Stimulated activated CD4-positive, alpha-beta T cell treated with anti-CD3 and anti-CD28 coated beads, TNF-alpha, amount 100 ng/mL, for 48 hours (primary cell): ENCODE measurements around the gene RALGAPA1.
"Not testable (repeated sequence)": the region's sequence is repeated elsewhere in the genome, so short reads cannot be mapped to it uniquely, and the experiment has no call there.

ENCODE experiments used
- DNase-seq, 3 donors: peaks; one replicate each; pipeline ENCODE4 v3.0.0-alpha.2; 2020; ENCODE audit warnings: low read depth in 3 of 3

RALGAPA1 gene

GRCh38 chr14:35808638-35809563, at the start of gene RALGAPA1:
Gene RALGAPA1 (minus strand): TSS chr14:35809295. CDS start chr14:35808835, 460 bp downstream.
- peak; percentile 83 to 87 (median 84) for DNase-seq

- no peak for DNase-seq
Measured at GRCh38 chr14:35858521-35859209, 49.6 kb upstream of the RALGAPA1 start.

GRCh38 chr14:35855876-35856481, 46.9 kb upstream of the RALGAPA1 start:
- DNase-seq, result no peak

GRCh38 chr14:35854696-35855270, 45.7 kb upstream of the RALGAPA1 start:
- DNase-seq, result no peak

GRCh38 chr14:35853225-35853624, 44.1 kb upstream of the RALGAPA1 start:
- DNase-seq, result no peak

GRCh38 chr14:35851823-35852222, 42.7 kb upstream of the RALGAPA1 start:
- DNase-seq, result no peak

- DNase-seq, result no peak
Measured at GRCh38 chr14:35849122-35849521, 40.0 kb upstream of the RALGAPA1 start.

- DNase-seq, result no peak
Measured at GRCh38 chr14:35847636-35848035, 38.5 kb upstream of the RALGAPA1 start.

GRCh38 chr14:35844494-35844893, 35.4 kb upstream of the RALGAPA1 start:
- no peak for DNase-seq

- not testable (repeated sequence) for DNase-seq
Measured at GRCh38 chr14:35842245-35842644, 33.1 kb upstream of the RALGAPA1 start.

- not testable (repeated sequence) for DNase-seq
Measured at GRCh38 chr14:35841704-35842103, 32.6 kb upstream of the RALGAPA1 start.

- no peak for DNase-seq
Measured at GRCh38 chr14:35835208-35835982, 26.3 kb upstream of the RALGAPA1 start.

GRCh38 chr14:35829449-35829848, 20.4 kb upstream of the RALGAPA1 start:
- no peak for DNase-seq

GRCh38 chr14:35827678-35828472, 18.8 kb upstream of the RALGAPA1 start:
- DNase-seq, result no peak

- DNase-seq, result no peak
Measured at GRCh38 chr14:35826952-35827416, 17.9 kb upstream of the RALGAPA1 start.

GRCh38 chr14:35826218-35826951, 17.3 kb upstream of the RALGAPA1 start, which contains the start of gene BRMS1L:
Gene BRMS1L (plus strand): TSS chr14:35826338. CDS start chr14:35826517, 179 bp downstream.
- peak; percentile 93 to 97 (median 96) for DNase-seq

- no peak for DNase-seq
Measured at GRCh38 chr14:35825968-35826217, 16.8 kb upstream of the RALGAPA1 start.

- DNase-seq, result not testable (repeated sequence)
Measured at GRCh38 chr14:35824446-35825165, 15.5 kb upstream of the RALGAPA1 start.

- no peak for DNase-seq
Measured at GRCh38 chr14:35822501-35822900, 13.4 kb upstream of the RALGAPA1 start.
